HG03045 (cell line): ENCODE data around the gene TAS2R60.
"Not testable (repeated sequence)": the region's sequence is repeated elsewhere in the genome, so short reads cannot be mapped to it uniquely, and the experiment has no call there.

Experiments
- ATAC-seq: cut with Tn5 transposase; IDR thresholded peaks from one replicate; pipeline ENCODE4 v1.9.1; 2021; ENCODE audit warnings: mild to moderate bottlenecking, moderate library complexity; ENCODE audit not compliant: unreplicated experiment

Gene TAS2R60

GRCh38 chr7:143443153-143443552, at the start of gene TAS2R60:
Gene TAS2R60, plus strand, starts transcription at chr7:143443453. Its CDS starts 0 bp downstream, at chr7:143443453.
- ATAC-seq: no peak

- ATAC-seq: no peak
Measured at GRCh38 chr7:143394068-143394467, 49.2 kb upstream of the TAS2R60 start.

- ATAC-seq: no peak
Measured at GRCh38 chr7:143394777-143395176, 48.5 kb upstream of the TAS2R60 start.

GRCh38 chr7:143395187-143396149, 47.8 kb upstream of the TAS2R60 start:
- no peak for ATAC-seq

- no peak for ATAC-seq
Measured at GRCh38 chr7:143396182-143396581, 47.1 kb upstream of the TAS2R60 start.

- no peak for ATAC-seq
Measured at GRCh38 chr7:143396625-143397556, 46.4 kb upstream of the TAS2R60 start.

GRCh38 chr7:143397710-143398530, 45.3 kb upstream of the TAS2R60 start:
- ATAC-seq: no peak

- no peak for ATAC-seq
Measured at GRCh38 chr7:143398616-143399015, 44.6 kb upstream of the TAS2R60 start.

GRCh38 chr7:143399151-143399550, 44.1 kb upstream of the TAS2R60 start:
- no peak for ATAC-seq

- ATAC-seq: no peak
Measured at GRCh38 chr7:143399642-143400041, 43.6 kb upstream of the TAS2R60 start.

GRCh38 chr7:143401265-143401664, 42.0 kb upstream of the TAS2R60 start:
- no peak for ATAC-seq

GRCh38 chr7:143402233-143402632, 41.0 kb upstream of the TAS2R60 start:
- ATAC-seq: not testable (repeated sequence)

GRCh38 chr7:143405173-143406001, 37.9 kb upstream of the TAS2R60 start:
- ATAC-seq: no peak

GRCh38 chr7:143406002-143406357, 37.3 kb upstream of the TAS2R60 start:
- ATAC-seq: no peak

- no peak for ATAC-seq
Measured at GRCh38 chr7:143407287-143408251, 35.7 kb upstream of the TAS2R60 start.

GRCh38 chr7:143408252-143408685, 35.0 kb upstream of the TAS2R60 start:
- ATAC-seq: no peak

GRCh38 chr7:143408686-143409561, 34.3 kb upstream of the TAS2R60 start, which contains the start of gene EPHA1:
Gene EPHA1, minus strand, starts transcription at chr7:143408856. Its CDS starts 51 bp downstream, at chr7:143408805.
- no peak for ATAC-seq
